ENCODE measurements around the gene PPP2R3A.

The PPP2R3A gene

DNA sequence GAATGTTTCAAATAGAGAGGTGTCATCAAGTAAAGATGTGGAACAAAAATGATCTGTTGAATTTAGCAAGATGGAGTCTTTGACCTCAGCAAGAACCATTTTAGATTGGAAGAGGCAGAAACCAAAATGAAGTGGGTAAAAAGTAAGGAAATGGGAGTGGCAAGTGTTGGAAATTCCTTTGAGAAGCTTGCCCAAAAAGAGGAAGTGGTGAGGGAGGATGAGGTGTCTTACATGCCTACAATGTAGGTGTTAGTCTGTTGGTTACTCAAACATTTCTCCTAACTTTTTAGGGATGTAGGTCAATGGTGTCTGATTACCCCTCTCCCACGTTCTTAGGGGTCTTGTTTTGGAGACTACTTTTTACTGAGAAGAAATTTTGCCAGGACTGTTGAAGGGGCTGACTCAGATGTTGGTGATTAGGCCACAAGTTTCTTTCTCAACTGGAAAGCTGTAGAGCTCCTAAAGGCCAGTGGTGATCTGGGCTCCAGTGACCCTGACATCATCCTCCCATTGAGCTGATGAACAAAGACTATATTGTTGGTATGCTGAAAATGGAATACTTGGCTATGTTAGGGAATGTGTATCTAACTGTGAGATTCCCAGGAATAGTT is 5.1 kb downstream of the PPP2R3A start:
- FAIRE-seq = no peak
- peak; percentile 26 for DNase-seq (ENCODE audit: low spot score)

DNA sequence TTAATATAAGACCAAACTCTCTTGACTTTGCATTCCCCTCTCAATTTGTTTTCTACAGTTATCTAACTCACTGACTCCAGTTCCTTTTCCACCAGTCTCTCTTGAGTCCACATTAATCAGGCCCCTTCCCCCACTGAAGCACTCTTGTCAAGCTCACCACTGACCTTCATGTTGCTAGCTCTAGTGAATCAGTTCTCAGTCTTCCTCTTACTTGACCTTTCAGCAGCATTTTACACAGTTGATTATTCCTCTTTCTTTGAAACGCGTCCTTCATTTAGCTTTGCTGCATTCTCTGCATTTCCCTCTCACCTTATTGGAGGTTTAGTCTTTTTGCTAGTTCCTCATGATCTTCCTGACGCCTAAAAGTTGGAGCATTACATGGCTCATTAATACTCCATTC is 8.3 kb downstream of the PPP2R3A start:
- DNase-seq (ENCODE audit: low spot score) = no peak

DNA sequence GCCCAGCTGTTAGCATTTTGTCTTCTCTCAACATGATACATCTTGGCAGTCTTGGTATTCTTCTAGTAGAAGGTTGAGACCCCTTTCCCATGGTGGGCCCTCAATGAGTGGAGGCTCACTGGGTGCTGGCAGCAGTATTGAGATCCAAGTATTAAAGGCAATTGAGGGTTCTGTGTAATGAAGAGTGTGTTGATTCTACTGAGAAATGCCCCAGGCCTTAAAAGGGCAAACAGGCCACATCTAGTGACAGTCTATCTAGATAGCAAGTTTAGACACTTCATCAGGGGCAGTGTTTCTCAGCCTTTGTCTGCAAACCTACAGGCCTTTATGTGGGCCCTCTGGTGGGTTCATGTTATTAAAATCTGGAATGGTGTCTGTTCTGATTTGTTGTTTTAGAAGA is 9.5 kb downstream of the PPP2R3A start:
- no peak for FAIRE-seq
- DNase-seq (ENCODE audit: low spot score) = no peak

More for the DNA sequence above, 8.3 kb downstream of the PPP2R3A start:
- no peak for FAIRE-seq

DNA sequence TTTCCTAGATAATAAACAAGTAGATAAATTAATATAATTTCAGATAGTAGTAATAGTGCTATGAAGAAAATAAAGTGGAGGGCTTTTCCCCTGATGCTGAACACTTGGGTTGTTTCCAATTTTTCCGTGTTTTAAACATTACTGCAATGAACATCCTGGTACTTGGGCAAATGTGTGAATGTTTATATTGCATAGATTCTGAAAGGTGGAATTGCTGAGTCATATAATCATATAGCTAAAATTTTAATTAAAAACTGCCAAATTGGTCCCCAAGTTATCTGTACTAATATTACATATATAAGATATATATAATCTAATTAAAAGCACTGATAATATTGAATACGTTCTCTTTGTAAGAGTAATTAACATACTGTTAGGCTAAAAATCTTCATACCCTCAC is 10.0 kb downstream of the PPP2R3A start:
- DNase-seq (ENCODE audit: low spot score) (no peak), FAIRE-seq (no peak)

DNA sequence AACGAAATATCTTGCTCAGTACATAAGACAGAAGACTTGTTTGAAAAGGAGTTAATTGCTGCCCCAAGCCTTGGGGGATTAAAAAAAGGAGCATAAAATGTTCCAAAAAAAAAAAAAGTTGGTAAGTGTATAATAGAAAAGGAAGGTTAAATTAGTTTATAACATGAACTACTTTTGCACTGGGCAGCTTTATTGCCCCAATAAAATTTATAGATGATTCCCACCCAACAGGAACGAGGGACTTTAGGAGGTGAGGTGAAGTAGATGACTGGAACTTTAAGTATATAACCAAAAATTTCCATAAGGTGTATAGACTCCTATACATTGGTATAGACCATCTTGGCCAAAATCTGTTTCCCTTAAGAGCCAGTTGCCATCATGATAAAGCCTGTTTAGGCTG is 14.8 kb downstream of the PPP2R3A start:
- no peak for DNase-seq (ENCODE audit: low spot score)
- no peak for FAIRE-seq

DNA sequence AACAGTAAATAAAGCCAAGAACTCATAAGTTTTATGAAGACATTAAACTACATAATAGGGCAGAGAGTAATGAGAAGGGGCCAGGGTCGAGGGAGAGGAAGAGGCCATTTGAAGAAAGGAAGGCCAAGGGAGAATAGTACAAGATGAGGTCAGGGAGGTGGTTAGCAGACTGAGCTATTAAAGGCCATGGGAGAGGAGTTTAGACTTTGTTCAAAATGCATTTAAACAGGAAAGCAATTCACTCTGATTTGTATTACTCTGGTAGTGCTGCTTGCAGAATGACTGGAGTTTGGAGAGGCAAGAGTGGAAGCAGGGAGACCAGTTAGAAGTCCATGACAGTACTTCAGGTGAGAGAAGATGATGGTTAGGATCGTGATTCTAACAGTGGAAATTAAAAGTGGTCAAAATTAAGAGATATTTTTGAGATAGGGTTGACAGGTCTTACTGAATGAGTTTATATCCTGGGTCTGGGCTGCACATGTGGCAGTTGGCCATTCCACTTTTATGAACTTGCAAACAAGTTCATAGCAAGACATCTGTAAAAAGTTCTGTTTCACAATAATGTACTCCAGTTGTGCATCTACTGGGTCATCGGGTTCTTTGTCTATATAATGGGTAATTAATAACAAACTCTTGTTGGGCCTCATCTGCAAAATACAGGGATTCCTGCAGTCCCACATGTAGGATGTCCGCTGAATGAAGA is 16.3 kb downstream of the PPP2R3A start:
- DNase-seq (ENCODE audit: low spot score) = no peak
- no peak for FAIRE-seq

DNA sequence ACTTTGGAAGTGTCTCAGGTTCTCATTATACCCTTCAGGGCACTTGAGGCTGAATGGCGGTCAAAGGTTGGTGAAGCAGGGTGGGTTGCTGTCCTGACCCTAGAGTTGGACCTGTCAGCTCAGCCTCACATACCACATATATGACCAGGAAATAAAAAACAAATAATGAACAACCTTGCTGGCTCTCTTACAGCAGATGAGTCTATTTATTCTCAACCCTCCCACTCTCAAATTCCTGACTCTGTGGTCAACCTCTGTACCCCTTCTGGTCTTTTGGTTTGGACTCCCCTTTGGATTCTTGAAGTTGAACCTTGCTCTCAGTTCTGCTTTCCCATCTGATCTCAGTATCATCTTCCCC is 16.9 kb downstream of the PPP2R3A start:
- DNase-seq (ENCODE audit: low spot score) (no peak), FAIRE-seq (no peak)

DNA sequence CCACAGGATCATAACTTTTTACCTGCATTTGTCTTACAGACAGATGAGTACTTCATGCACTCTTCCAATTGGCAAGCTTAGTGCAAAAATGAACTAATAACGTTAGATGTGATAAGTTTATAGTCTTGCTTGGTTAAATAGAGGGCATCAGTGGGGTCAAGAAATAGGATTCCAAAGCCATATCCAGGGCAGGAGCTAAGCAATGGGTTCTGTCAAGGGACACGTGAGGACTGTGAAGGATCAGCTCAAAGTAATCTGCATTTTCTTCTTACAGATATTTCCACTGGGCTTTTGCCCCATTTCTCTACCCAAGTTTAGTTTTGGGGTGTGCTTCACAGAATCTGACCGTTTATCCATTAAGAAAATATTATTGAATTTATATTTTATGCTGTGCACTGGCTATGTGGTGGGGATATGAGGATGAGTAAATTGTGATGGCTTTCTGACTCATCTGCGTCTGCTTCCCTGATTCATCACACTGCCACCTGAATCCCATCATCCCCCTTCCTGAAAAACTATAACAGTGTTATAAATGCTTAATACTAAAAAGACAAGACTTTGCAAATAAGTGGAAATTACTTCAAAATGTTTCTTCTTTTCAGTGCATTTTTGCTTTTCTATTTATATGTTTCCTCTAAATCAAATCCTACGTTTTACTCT is 17.5 kb downstream of the PPP2R3A start:
- DNase-seq (ENCODE audit: low spot score) (peak; percentile 38), FAIRE-seq (no peak)

DNA sequence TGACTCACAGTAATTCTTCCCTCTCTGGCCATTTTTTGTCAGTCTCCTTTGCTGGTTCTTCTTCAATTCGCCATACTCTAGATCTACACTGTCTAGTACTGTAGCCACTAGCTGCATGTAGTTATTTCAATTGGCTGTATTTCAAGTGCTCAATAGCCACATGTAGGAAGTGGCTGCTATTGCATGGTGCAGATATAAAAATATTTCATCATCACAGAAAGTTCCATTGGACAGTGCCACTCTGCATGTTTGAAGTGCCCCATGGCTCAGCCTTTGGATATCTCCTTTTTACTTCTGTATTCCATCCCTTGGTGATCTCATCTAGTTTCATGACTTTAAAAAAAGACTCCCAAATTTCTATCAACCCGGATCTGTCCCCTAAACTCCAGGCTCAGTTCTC is 22.1 kb downstream of the PPP2R3A start:
- FAIRE-seq (no peak), DNase-seq (ENCODE audit: low spot score) (no peak)

DNA sequence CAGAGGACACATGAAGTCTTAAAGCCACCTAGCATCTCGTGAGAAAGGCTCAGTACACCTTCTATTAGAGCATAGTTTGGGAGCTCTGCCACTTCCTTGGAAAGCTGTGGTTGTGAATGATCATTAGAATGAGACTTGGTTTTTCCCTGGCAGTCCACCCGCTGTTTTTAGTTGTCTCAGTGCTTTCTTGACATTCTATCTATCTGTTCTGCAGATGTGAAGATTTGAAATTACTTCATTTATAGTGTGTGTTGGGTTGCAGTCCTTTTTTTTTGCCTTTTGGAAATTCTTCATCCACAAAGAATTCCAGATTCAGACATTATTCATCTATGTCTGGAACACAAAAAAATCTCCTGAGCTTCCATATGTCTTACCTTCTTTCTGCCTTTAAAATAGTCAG is 23.7 kb downstream of the PPP2R3A start:
- no peak for DNase-seq (ENCODE audit: low spot score)
- no peak for FAIRE-seq

DNA sequence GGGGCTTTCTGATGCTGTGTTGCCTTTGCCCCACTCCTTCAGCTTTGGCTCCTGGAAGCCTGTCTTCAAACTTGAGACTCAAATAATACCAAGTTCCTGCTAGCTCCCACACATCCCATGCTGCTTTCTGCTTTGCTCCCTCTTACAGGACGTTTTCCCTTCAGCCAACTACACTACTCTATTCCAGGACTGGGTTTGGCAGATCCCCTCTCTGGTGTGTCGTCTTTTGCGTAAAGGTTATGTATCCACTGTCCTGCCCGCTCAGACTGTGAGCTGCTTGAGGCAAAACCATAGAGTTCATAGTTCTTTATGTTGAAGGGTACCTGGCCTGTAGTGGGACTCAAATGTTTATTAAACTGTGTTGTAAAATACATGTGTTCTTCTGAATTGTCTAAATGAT is 25.4 kb downstream of the PPP2R3A start:
- FAIRE-seq (no peak), DNase-seq (ENCODE audit: low spot score) (no peak)

DNA sequence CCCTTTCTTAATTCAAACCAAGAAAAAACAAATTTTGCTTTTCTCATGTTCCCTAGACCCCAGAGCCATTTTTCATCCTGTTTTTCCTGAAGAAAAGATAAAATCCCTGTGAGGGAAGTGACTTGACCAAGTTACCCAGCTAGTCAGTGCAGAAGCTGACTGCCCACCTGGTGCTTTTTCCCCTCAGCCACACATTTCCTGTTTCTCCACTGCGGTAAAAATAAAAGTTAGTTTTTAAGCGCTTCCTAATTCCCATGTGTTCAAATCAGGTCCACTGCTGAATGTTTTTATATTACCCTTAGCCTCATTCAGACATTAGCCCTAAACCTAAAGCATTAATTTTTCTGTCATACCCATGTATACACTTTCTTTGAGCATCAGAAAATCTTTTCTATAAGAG is 26.1 kb downstream of the PPP2R3A start:
- FAIRE-seq (no peak), DNase-seq (ENCODE audit: low spot score) (no peak)

DNA sequence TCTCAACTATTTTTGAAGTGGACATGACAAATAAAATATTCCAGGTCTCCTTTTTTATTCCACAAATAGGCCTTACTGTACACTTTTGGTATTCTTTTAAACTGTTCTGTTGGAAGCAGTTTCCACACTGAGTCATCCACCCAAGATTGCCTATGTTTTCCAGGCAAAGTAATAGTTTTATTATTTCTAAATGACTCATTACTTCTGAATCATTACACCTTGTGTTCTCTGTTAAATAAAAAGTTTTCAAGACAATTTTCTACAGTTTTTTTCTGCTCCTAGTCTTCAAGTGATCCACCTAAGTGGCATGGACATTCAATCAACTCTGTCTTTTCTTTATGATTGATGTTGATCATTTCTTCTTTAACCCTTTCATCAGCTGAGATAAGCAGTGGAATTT is 26.5 kb downstream of the PPP2R3A start:
- FAIRE-seq (no peak), DNase-seq (ENCODE audit: low spot score) (peak; percentile 43)

DNA sequence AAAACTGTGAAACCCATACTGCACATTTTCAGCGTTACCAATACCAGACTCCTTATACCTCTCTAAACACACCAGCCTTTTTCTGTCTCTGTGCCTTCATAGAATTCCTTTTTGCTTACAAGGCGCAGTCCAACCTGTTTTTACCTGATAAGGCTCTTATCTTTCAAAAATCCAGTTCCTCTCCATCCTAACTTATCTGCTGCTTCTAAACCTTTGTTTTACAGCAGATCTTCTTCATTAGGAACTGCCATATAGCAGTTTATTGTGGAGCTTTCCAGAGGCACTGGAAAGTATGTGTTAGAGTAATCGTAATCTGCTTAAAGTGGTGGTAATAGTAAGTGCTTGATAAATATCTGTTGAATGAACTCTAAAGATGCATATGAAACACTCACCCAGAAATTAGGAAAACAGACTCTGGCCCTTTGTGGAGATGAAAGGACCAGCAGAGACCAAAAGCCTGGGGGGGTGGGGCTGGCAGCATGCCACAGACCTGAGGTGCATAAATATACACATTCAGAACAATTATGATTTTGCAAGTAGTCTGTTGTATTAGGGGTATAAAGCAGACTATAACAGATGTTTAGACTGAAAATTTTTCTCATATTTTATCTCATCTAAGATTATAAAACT is 29.3 kb downstream of the PPP2R3A start:
- no peak for DNase-seq (ENCODE audit: low spot score)
- FAIRE-seq = no peak

DNA sequence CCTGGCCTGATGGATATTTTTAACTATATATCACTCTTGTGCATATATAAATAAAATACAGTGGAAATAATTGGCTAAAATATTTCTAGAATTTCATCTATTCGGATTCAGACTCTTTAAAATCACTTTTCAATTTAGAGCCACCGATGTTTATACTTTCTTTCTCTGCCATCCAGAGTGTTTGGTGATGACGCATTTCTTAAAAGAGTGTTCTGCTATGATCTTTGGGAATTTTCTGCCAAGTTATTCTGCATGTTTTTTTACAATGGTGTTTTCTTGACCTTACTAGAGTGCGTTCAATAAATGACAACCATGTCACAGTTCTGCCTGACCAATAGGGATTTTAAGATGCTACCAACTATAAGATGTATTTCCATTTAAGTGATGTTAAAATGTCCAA is 30.2 kb downstream of the PPP2R3A start:
- no peak for DNase-seq (ENCODE audit: low spot score)
- FAIRE-seq = no peak

DNA sequence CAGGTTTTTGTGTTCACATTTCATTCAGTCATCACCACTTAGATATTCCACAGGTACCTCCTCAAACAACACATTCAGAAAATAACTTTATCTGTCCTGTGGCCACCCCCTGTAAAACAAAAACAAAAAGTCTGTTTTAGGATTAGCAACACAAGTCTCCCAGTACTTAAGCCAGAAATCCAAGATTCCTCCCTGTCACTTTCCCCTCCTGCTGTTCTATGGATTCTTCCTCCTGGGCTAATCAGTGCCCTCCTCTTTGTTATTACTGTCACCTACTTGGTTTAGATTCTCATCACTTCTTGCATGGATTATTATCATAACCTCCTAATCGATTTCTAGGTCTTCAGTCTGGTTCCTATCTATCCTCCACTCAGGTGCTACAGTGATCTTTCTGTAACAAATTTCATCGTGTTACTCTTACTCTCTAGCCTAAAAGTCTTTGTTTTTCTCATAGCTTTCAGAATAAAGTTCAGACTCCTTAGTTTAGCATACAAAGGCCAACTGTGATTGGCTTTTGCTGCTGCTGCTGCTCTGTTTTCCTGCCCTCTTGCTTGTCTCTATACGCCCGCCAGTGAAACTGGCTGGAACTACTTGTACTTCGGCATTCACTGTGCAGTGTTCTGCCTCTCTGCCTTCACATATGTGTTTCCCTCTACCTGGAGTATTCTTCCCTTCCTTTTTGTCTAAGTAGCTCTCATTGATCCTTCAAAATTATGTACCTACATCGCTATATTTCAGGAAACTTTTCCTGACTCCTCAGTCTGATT is 32.2 kb downstream of the PPP2R3A start:
- DNase-seq (ENCODE audit: low spot score) = no peak
- FAIRE-seq = no peak

DNA sequence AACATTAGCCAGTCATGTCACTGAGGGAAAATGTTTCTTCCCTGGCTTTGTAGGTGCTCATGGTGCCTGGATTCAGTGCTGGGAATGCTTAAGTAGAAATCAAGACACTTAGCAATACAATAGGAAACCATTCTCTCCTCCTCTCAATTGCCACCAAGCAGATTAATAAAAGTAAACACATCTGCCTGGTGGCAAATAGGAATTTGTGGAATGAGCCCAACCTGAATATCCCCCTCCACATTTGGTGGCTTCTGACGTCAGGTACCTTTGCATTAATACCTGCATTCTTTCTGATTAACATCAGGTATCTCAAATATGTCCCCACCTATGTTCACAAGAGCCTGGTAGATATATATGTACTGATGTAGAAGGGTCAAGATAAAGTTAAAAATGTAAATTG is 42.7 kb downstream of the PPP2R3A start:
- no peak for FAIRE-seq
- DNase-seq (ENCODE audit: low spot score) = no peak

DNA sequence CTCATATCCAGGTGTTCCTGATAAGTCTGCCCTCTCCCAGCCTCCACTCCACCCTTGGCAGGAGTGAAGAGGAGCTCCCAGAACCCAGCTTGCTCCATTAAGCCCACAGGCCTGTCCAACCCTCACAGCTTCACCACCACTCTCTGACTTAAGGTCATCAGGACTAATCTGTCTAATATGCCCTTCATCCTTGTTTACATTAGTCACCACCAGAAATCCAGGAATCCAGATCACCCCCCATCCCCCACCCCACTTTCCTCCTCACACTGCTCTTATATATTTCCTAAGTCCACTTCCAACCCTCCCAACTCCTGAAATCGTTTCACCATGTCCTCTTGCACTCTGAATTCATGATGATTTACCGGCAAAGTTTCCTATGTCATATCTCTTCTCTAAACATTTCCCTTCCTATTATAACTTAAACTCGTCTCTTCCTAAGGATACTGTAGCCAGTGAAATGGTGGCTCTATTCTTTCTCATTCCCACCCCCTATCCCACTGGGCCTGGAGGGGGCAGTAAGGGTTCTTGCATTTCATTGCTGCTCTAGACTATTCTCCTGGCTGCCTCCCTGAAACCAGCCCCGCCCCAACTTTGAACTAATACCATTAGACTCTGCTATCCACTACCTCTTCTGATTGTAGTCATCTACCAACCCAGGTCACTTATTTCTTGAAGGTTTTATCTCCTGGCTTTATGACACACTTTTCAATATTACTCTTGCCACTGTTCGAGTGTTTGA is 43.4 kb downstream of the PPP2R3A start:
- DNase-seq (ENCODE audit: low spot score) = no peak
- FAIRE-seq = no peak

DNA sequence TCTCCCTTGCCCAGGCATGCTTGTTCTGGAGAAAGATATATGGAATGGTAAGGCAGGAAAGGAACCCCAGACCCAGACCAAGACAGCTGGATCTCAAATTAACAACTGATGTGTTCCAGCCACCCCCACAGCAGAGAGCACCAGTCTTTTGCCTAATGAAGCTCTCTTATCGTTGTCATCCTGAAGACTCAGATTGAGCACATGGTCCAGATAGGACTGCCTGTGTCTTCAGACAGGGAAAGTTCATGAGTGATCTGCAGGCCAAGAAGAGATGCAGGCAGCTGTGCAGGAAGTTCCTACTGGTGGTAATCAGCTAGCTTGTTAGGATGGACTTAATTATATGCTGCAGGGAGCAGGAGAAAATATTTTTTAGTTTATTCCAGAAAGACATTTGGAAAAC is 53.3 kb downstream of the PPP2R3A start:
- no peak for FAIRE-seq
- DNase-seq (ENCODE audit: low spot score) = no peak

DNA sequence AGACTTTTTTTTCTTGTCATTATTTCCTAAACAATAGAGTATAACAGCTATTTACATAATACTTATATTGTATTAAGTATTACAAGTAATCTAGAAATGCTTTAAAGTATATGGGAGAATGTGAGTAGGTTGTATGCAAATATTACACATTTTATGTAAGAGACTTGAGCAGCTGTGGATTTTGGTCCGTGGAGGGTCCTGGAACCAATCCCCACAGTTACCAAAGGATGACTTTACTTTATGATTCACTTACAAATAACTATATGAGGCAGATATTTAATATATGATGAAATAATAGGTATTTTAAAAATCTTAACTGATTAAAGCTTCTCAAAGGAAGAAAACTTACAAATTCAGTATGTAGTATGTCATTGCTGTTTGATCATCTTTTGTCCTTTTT is 56.3 kb downstream of the PPP2R3A start:
- DNase-seq (ENCODE audit: low spot score) = no peak
- FAIRE-seq = no peak

Measured in urothelium cell line (cell line).